Epidermal melanocyte (primary cell): Measurements from ENCODE around the gene PPP4R1.
"Not testable (repeated sequence)": the region's sequence is repeated elsewhere in the genome, so short reads cannot be mapped to it uniquely, and the experiment has no call there.

ENCODE experiments used
- DNase-seq: peaks from one replicate; pipeline ENCODE4 v3.0.0; 2011; ENCODE audit warnings: low spot score; ENCODE audit not compliant: insufficient read length

Gene PPP4R1, protein sequence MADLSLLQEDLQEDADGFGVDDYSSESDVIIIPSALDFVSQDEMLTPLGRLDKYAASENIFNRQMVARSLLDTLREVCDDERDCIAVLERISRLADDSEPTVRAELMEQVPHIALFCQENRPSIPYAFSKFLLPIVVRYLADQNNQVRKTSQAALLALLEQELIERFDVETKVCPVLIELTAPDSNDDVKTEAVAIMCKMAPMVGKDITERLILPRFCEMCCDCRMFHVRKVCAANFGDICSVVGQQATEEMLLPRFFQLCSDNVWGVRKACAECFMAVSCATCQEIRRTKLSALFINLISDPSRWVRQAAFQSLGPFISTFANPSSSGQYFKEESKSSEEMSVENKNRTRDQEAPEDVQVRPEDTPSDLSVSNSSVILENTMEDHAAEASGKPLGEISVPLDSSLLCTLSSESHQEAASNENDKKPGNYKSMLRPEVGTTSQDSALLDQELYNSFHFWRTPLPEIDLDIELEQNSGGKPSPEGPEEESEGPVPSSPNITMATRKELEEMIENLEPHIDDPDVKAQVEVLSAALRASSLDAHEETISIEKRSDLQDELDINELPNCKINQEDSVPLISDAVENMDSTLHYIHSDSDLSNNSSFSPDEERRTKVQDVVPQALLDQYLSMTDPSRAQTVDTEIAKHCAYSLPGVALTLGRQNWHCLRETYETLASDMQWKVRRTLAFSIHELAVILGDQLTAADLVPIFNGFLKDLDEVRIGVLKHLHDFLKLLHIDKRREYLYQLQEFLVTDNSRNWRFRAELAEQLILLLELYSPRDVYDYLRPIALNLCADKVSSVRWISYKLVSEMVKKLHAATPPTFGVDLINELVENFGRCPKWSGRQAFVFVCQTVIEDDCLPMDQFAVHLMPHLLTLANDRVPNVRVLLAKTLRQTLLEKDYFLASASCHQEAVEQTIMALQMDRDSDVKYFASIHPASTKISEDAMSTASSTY

GRCh38 chr18:9614401-9615279 is at the start of gene PPP4R1:
PPP4R1 (minus strand) TSS chr18:9614559; CDS start chr18:9614484, 75 bp downstream.
- DNase-seq = peak; percentile 60

DNA sequence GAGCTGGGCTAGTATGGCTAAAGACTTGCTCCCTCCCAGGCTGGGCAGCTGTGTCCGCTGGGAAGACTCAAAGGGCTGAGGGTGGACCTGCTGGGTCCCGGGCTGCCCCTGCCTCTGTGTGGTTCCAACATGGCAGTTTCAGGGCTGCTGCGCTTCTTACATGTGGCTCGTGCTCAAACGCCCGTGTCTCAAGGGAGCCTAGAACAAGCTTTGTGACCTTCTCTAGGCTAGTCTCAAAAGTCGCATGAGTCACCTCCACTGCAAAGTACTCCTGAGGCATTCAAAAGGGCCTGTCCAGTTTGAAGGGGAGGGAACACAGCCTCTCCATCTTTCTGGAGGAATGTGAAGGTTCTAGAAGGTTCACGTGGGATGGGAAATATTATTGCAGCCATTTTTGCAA is 49.0 kb upstream of the PPP4R1 start:
- DNase-seq = no peak

DNA sequence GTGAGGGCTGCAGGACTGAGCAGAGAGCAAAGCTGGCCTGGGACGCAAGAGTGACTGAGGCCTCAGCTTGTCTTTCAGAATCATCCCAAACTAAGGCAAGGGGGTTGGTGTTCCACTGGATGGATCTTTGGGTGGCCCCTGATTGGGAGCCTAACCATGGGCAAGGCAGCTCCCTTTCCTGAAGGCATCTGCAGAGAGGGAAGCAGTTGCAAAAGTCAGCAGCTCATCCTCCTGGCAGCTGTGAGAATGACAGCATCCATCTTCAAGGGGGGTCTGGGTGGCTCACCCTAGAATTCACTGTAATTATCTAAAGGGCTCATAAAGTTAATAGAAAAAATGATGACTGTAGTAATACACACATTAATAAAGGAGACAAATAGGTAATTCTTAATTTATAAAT is 47.2 kb upstream of the PPP4R1 start:
- no peak for DNase-seq

- no peak for DNase-seq
These were observed 45.4 kb upstream of the PPP4R1 start for GRCh38 chr18:9659499-9660375.

DNA sequence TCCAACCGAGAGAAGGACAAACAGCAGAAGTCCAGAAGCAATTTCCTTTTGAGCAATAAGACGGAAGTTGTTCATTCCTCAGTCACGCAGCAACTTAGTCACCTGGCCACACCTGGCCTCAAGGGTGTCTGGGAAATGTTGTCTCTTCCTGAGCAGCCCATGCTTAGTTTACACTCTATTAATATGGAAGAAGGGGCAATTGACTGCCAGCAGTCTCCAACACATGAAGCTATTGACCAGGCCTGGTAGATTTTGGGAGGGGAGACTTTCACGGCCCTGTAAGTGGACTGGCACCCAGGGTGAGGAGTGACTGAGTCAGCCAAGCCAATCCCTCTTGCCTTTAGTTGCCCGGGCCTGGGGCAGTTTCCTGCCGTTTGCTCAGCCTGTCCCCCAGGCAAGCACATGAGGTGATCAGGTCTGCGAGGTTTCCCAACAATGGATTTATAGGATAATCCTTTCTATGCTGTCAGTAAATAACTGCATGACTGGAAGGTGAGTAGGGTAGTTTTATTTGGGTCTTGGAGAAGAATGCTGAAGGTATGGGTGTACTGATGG is 43.8 kb upstream of the PPP4R1 start:
- no peak for DNase-seq

DNA sequence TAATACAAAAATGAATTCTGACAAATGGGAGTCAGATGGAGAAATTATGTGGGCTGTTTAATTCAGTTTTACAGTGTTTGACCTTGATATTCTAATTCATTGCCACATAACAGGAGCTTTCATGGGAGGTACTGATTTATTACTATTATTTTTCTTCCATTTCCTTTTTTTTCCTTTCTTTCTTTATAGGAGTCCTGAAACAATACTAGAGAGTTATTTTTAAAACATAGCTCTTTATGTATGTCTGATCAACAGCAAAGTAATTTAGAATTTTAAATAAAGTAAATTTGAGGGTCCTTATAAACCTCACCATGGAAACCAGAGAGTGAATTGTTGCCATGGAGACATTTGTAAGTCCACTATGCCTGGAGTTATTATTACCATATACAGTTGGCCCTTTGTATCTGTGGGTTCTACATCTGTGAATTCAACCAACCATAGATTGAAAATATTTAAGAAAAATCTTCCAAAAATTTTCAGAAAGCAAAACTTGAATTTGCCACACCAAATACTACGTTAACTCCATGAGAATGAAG is 40.9 kb upstream of the PPP4R1 start:
- no peak for DNase-seq

- peak; percentile 80 for DNase-seq
These were observed 39.0 kb upstream of the PPP4R1 start for GRCh38 chr18:9653390-9653789.

- no peak for DNase-seq
These were observed 34.8 kb upstream of the PPP4R1 start for GRCh38 chr18:9649164-9649540.

DNA sequence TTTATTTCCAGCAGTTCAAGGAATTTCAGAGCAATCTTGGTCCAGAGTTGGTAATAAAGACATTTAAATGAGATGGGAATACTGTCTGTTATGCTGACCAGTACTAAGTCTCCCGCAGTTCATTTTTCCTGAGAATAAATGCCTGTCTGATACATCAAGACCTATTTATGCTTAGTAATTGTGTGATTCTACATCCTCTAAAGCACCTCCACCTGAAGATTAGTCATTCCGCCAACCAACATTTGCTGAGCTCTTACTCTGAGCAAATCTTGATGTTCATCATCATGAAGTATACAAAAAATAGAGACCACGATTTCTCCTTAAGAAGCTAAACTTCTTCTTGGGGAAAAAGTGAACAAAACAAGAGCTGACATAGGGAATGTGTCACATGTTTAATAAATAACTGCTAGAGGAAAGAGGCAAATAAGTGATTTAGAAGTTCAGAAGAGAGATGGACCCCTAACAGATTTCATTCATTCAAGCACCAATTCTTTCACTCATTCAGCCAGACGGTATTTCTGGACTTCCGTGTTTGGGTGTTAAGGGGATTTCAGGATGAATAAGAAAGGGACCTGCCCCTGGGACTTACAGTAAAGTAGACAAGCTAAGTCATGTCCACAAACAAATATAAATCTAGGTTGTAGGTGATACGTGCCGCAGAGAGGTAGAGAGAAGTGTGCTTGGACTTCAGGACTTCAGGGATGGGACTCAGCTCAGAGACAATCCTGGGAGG is 34.2 kb upstream of the PPP4R1 start:
- no peak for DNase-seq

GRCh38 chr18:9647496-9648323 is 33.4 kb upstream of the PPP4R1 start:
- no peak for DNase-seq

DNA sequence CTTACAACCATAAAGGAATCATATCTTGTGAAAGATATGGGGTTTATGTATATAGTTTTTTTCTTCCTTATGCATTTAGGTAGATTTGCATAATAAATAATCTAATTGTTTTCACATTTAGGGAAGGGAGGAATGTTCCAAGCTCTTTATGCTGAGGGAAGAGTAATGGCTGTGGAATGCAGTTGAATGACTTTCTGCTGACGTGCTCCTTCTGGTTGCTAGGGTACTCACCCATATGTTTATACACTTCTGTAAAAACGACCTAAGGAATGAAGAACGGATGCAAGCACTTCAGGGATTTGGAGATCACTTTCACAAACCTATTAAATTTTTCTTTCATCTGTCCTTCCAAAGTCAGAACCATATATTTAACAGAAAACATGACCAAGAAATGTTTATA is 29.2 kb upstream of the PPP4R1 start:
- peak; percentile 79 for DNase-seq

DNA sequence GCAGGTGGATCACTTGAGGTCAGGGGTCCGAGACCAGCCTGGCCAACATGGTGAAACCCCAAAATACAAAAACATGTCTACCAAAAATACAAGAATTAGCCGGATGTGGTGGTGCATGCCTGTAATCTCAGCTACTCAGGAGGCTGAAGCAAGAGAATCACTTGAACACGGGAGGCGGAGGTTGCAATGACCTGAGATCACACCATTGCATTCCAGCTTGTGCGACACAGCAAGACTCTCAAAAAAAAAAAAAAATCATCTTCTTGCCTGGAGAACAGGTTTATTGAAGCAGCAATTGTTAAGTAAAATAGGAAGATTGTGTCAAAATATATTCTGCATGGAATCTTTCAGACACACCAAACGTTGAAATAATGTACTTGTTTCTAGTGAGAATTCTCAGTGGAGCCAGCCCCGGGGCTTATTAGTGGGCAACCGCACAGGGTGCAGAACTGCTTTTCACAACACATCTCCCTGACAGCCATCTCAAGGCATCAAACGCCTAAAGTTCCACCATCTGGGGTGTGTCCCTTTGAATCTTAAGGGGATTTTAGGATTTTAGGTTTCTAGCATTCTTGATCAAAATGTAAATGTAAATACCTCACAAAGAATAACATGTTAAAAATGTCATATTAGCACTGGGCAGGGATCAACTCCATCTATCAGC is 28.6 kb upstream of the PPP4R1 start:
- DNase-seq = peak; percentile 41

DNA sequence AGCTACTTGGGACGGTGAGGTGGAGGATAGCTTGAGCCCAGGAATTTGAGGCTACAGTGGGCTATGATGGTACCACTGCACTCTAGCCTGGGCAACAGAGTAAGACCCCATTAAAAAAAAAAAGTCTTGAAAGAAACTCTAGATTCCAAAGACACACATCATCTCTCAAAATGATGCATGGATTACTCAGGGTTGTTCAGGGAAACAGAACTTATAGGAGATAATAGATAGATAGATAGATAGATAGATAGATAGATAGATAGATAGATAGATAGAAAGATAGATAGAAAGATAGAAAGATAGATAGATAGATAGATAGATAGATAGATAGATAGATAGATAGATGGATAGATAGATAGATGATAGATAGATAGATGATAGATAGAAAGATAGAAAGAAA is 26.7 kb upstream of the PPP4R1 start:
- not testable (repeated sequence) for DNase-seq

- no peak for DNase-seq
These were observed 24.5 kb upstream of the PPP4R1 start for GRCh38 chr18:9638886-9639285.

GRCh38 chr18:9637036-9637767 is 22.8 kb upstream of the PPP4R1 start:
- DNase-seq = no peak

GRCh38 chr18:9634856-9635255 is 20.5 kb upstream of the PPP4R1 start:
- no peak for DNase-seq
